Measurements from ENCODE around the gene GRAMD2A. TPM values are rescaled to one million over a fixed set of nuclear protein-coding genes. Genes with fewer than 3 reads are reported as not detected.

GRAMD2A gene
- total RNA-seq, 1 donor from 2014 or later: 0.32 TPM

GRCh38 chr15:72160696-72161245, 36.8 kb downstream of the GRAMD2A start:
- Mint-ChIP-seq H3K27me3 (ENCODE audit: low read depth) (peaks cover 2% of the 10 kb centered on the region), H3K4me1 (ENCODE audit: low read depth) (peaks cover 3% of the 10 kb centered on the region), H3K9me3 (ENCODE audit: low read depth) (no peaks in the 10 kb centered on the region), H3K27ac (ENCODE audit: unreplicated experiment) (no peak overlapping the region), H3K4me3 (ENCODE audit: unreplicated experiment) (no peak overlapping the region), H3K36me3 (ENCODE audit: low read depth) (no peaks in the 10 kb centered on the region)
- no peak for TF ChIP-seq CTCF (IDR thresholded peaks at IDR 0.05)
- no peak for DNase-seq (ENCODE audit: low spot score)

DNA sequence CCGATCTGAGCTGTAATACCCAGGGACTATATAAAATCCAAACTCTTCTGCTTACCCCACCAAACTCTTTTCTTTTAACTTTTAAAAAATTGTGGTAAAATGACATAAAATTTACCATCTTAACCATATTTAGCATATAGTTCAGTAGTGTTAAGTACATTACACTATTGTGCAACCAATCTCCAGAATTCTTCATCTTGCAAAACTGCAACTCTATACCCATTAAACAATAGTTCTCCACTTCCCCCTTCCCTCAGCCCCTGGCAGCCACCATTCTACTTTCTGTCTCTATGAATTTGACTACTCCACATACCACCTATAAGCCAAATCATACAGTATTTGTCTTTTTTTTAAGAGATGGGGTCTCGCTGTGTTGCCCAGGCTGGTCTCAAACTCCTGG, 40.7 kb downstream of the GRAMD2A start:
- Mint-ChIP-seq H3K9me3 (ENCODE audit: low read depth) (no peaks in the 10 kb centered on the region), H3K36me3 (ENCODE audit: low read depth) (no peaks in the 10 kb centered on the region), H3K27ac (ENCODE audit: unreplicated experiment) (no peak overlapping the region), H3K4me3 (ENCODE audit: unreplicated experiment) (no peak overlapping the region), H3K4me1 (ENCODE audit: low read depth) (peaks cover 12% of the 10 kb centered on the region), H3K27me3 (ENCODE audit: low read depth) (no peaks in the 10 kb centered on the region)
- no peak for TF ChIP-seq CTCF (IDR thresholded peaks at IDR 0.05)
- DNase-seq (ENCODE audit: low spot score): no peak

DNA sequence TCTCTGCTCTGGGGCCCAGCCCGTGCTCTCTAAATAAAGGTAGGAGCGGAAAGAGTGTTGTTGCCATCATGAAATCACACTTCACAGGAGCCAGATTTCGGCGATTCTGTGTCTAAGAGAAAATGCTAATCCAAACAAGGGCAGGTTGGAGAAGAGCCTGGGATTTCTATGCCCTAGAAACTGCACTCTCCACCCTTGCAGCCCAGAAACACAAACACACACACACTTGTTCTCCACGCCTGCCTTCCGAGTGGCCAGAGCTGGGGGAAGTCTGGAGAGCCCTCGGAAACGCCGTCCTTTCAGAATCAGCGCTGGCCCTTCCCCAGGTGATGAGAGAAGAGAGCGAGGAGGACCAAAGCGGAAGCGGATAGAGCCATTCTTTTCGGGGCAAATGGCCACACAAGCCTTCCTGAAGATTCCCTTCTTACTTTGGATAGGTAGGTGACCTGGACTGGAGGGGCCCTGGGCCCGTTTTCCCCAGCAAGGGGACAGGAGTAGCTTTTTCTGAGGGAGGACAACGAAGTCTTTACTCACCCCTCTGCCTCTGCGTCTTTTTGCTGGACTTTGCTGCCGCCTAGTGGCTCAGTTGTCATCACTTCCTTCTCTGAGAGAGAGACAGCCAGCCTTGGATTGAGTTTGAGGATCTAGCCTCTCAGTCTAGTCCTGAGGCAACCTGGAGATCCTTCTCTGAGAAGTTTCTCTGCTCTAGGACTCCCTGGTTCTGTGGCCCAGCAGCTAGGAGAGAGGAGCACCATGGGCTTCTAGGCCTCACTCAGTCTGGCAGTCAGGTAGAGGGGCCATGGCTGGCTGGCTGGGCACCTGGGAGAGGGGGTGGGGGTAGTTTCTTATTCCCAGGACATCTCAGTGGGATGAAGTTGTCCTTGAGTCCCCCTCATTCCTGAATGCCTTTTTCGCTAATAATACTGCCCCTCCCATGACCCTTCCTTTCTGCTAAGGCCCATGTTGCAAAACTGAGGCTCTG, 41.7 kb downstream of the GRAMD2A start:
- Mint-ChIP-seq H3K36me3 (ENCODE audit: low read depth) (no peaks in the 10 kb centered on the region), H3K9me3 (ENCODE audit: low read depth) (no peaks in the 10 kb centered on the region), H3K27ac (ENCODE audit: unreplicated experiment) (peak overlapping the region; percentile 80), H3K4me3 (ENCODE audit: unreplicated experiment) (peak overlapping the region; percentile 71), H3K27me3 (ENCODE audit: low read depth) (no peaks in the 10 kb centered on the region), H3K4me1 (ENCODE audit: low read depth) (peaks cover 12% of the 10 kb centered on the region)
- no peak for DNase-seq (ENCODE audit: low spot score)
- peak; percentile 94 for TF ChIP-seq CTCF (IDR thresholded peaks at IDR 0.05)

DNA sequence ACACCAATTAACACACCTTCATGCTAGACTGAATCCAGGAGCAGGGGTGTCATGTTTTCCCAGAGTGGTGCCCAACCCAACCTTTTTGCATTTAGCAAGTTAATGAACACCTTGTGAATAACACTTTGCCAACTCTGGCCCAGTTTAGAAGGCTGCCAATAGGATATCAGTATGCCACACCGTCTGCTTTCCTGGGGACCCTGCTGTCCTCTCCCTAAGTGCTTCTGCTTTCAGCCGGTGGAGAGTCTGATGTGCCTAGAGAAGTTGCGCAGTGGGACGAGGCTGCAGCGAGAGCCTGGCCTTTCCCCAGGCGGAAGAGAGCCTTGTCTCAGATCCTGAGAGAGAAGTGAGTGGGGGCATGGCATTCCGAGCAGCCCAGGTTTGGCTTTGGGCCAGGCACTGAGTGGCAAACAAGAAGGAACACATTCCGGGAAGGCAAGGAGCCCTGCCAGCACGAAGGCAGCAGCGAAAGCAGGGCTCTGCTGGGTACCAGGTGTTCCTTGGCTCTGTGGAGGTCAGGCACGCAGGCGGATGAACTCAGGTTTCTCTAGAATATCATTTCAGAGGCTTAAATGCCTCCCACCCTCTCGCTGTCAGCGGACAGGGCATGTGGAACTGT, 42.5 kb downstream of the GRAMD2A start:
- Mint-ChIP-seq H3K4me1 (ENCODE audit: low read depth) (peaks cover 12% of the 10 kb centered on the region), H3K27ac (ENCODE audit: unreplicated experiment) (peak overlapping the region; percentile 80), H3K4me3 (ENCODE audit: unreplicated experiment) (peak overlapping the region; percentile 71), H3K9me3 (ENCODE audit: low read depth) (no peaks in the 10 kb centered on the region), H3K36me3 (ENCODE audit: low read depth) (no peaks in the 10 kb centered on the region), H3K27me3 (ENCODE audit: low read depth) (no peaks in the 10 kb centered on the region)
- DNase-seq (ENCODE audit: low spot score): no peak
- no peak for TF ChIP-seq CTCF (IDR thresholded peaks at IDR 0.05)

DNA sequence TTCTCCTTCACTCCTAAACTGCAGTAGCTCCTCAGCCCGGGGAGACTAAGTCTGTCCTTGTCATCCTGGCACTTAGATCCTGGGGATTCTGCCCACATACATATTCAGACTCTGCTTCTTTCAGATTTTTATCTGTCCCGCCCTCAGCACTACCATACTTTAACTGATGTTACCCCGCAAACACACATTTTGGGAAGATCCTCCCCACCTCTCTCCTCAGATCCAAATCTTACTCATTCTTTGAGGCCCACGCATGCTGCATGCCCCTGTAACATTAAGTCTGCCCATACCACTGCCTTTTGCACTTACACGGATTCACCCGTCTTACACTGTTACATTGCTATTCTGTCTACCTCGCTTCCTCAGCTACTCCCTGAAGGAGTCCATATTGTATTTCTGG, 43.3 kb downstream of the GRAMD2A start:
- DNase-seq (ENCODE audit: low spot score): no peak
- no peaks in the 10 kb centered on the region for H3K9me3 Mint-ChIP-seq (ENCODE audit: low read depth)
- H3K36me3 Mint-ChIP-seq (ENCODE audit: low read depth): no peaks in the 10 kb centered on the region
- H3K27ac Mint-ChIP-seq (ENCODE audit: unreplicated experiment): no peak overlapping the region
- H3K4me3 Mint-ChIP-seq (ENCODE audit: unreplicated experiment): no peak overlapping the region
- TF ChIP-seq CTCF (IDR thresholded peaks at IDR 0.05): no peak
- H3K4me1 Mint-ChIP-seq (ENCODE audit: low read depth): peaks cover 12% of the 10 kb centered on the region
- H3K27me3 Mint-ChIP-seq (ENCODE audit: low read depth): no peaks in the 10 kb centered on the region

Measured in chondrocyte (in vitro differentiated cells).